K562 (cell line): ENCODE data around the gene METTL24. TPM values are rescaled to one million over a fixed set of nuclear protein-coding genes. Genes with fewer than 3 reads are reported as not detected.

ENCODE experiments used
- ATAC-seq: fragments of 200-7000 bp; cut with Tn5 transposase; 3 replicates; pipeline ENCODE4 v1.9.1; 2020; ENCODE audit warnings: moderate library complexity
- BruUV-seq: library from RNA; stranded (reverse); fragments of 400-500 nt; replicated peaks from 2 replicates; lab custom pipeline; 2021; lab: Mats Ljungman, UMichigan
- CTCF ChIA-PET: fragments of 300-600 bp; formaldehyde crosslinking; extraction: SDS; loops from one replicate; lab custom pipeline; 2021; ENCODE audit warnings: low intra/inter-chr PET ratio; lab: Yijun Ruan, JAX
- POLR2A ChIA-PET: fragments of 300-600, 350-650 bp; sonication (Branson Sonifier 250); formaldehyde crosslinking; extraction: SDS; loops from one replicate; lab custom pipeline; 2021; ENCODE audit warnings: antibody characterized with exemption, inconsistent platforms; lab: Yijun Ruan, JAX
- DNase-seq, 4 experiments: peaks; one replicate each; pipeline versions ENCODE4 v3.0.0 to v3.0.0-alpha.2; 2011 to 2018; ENCODE audit warnings: low spot score in 3 of 4, mixed read lengths in 3 of 4; ENCODE audit errors: extremely low read depth in 1 of 4
- FAIRE-seq: peaks from 2 replicates; lab custom pipeline; 2011; peaks lifted over from hg19 to GRCh38; lab: Jason Lieb, UNC
- H2AFZ ChIP-seq: 2 replicates; pipeline ENCODE4 v1.6.0; 2011; ENCODE audit warnings: low read depth, low read length, control low read depth, inconsistent platforms
- H3K27ac ChIP-seq: fragments of 200-600 bp; 3 replicates; pipeline ENCODE4 v1.8.0; 2011; ENCODE audit warnings: low read depth, mild to moderate bottlenecking, control low read depth, inconsistent platforms, low read length, moderate library complexity, mixed read lengths; ENCODE audit errors: extremely low read depth
- H3K27me3 ChIP-seq, 2 experiments: fragments of 300-600 bp in 1 of 2; 2 replicates in 1 of 2; 3 replicates in 1 of 2; pipeline versions ENCODE4 v1.6.0 to v1.8.0; 2011; ENCODE audit warnings: inconsistent platforms in 2 of 2, low read length in 2 of 2, mild to moderate bottlenecking in 1 of 2, mixed read lengths in 1 of 2, moderate library complexity in 1 of 2; ENCODE audit not compliant: control insufficient read depth in 2 of 2, insufficient read depth in 2 of 2
- H3K36me3 ChIP-seq: fragments of 300-600 bp; 3 replicates; pipeline ENCODE4 v1.8.0; 2011; ENCODE audit warnings: mild to moderate bottlenecking, low read length, inconsistent platforms; ENCODE audit not compliant: control insufficient read depth, insufficient read depth
- H3K4me1 ChIP-seq, 2 experiments: fragments of 200-600 bp in 1 of 2; replicated peaks in 1 of 2; 2 replicates in 1 of 2; 3 replicates in 1 of 2; pipeline versions ENCODE4 v1.5.1 to v1.8.0; 2011; ENCODE audit warnings: inconsistent platforms in 2 of 2, low read length in 2 of 2, mild to moderate bottlenecking in 1 of 2, mixed read lengths in 1 of 2, moderate library complexity in 1 of 2; ENCODE audit not compliant: control insufficient read depth in 2 of 2, insufficient read depth in 2 of 2
- H3K4me2 ChIP-seq: 2 replicates; pipeline ENCODE4 v1.6.1; 2011; ENCODE audit warnings: low read length, control low read depth, inconsistent platforms, mixed read lengths; ENCODE audit not compliant: insufficient read depth
- H3K4me3 ChIP-seq: fragments of 200-600 bp; sonication (generic), shearing (Covaris generic); 2 replicates; pipeline ENCODE4 v1.5.1; 2016; ENCODE audit warnings: control low read depth, inconsistent platforms
- H3K79me2 ChIP-seq: fragments of 200-600 bp; 3 replicates; pipeline ENCODE4 v1.8.0; 2011; ENCODE audit warnings: low read length, inconsistent platforms; ENCODE audit not compliant: control insufficient read depth, insufficient read depth
- H3K9ac ChIP-seq, 2 experiments: 2 replicates each; pipeline versions ENCODE4 v1.6.0 to v1.6.1; 2011; ENCODE audit warnings: low read depth in 2 of 2, low read length in 2 of 2, control low read depth in 1 of 2, inconsistent platforms in 1 of 2, mild to moderate bottlenecking in 1 of 2, mixed read lengths in 1 of 2; ENCODE audit not compliant: insufficient read depth in 1 of 2
- H3K9me1 ChIP-seq: one replicate; pipeline ENCODE4 v1.6.0; 2011; ENCODE audit warnings: inconsistent platforms, mild to moderate bottlenecking, low read length, moderate library complexity; ENCODE audit not compliant: control insufficient read depth, insufficient read depth
- H3K9me3 ChIP-seq: replicated peaks from 2 replicates; pipeline ENCODE4 v1.5.1; 2011; ENCODE audit warnings: low read depth, low read length, inconsistent platforms; ENCODE audit not compliant: control insufficient read depth, insufficient read depth
- H4K20me1 ChIP-seq: replicated peaks from 2 replicates; pipeline ENCODE4 v1.6.1; 2011; ENCODE audit warnings: low read length, inconsistent platforms, mixed read lengths; ENCODE audit not compliant: control insufficient read depth, insufficient read depth
- CSDE1 ChIP-seq, 2 experiments: fragments of 450-650 bp; IDR thresholded peaks; 2 replicates each; pipeline ENCODE4 v1.6.1; 2016; ENCODE audit warnings: mild to moderate bottlenecking in 1 of 2
- FOXM1 ChIP-seq, 2 experiments: fragments of 450-650 bp in 1 of 2; sonication (generic) in 1 of 2; formaldehyde crosslinking in 1 of 2; IDR thresholded peaks; 2 replicates each; pipeline versions ENCODE4 v1.6.1 to v1.9.0; 2017 to 2022; ENCODE audit warnings: low read depth in 2 of 2, mild to moderate bottlenecking in 2 of 2, missing genetic modification reagents in 1 of 2, moderate library complexity in 1 of 2
- GATAD2A ChIP-seq: fragments of 450-650 bp; IDR thresholded peaks from 2 replicates; pipeline ENCODE4 v1.6.1; 2017
- JUN ChIP-seq, 2 experiments: sonication (generic) in 1 of 2; formaldehyde crosslinking in 1 of 2; IDR thresholded peaks; 2 replicates each; pipeline versions ENCODE4 v1.6.1 to v1.8.0; 2012 to 2022; ENCODE audit warnings: borderline replicate concordance in 2 of 2, mild to moderate bottlenecking in 2 of 2, improper control_type of control experiment in 1 of 2, low read depth in 1 of 2, low read length in 1 of 2, missing genetic modification reagents in 1 of 2
- NR2F6 ChIP-seq: fragments of 450-650 bp; formaldehyde crosslinking; IDR thresholded peaks from 2 replicates; pipeline ENCODE4 v1.4.0; 2020; ENCODE audit warnings: mild to moderate bottlenecking
- POLR3A ChIP-seq: IDR thresholded peaks from 2 replicates; pipeline ENCODE4 v1.6.1; 2011; ENCODE audit warnings: borderline replicate concordance, mild to moderate bottlenecking, moderate library complexity; ENCODE audit not compliant: insufficient read length, insufficient read depth; ENCODE audit errors: extremely low read depth
- RB1 ChIP-seq: fragments of 450-650 bp; IDR thresholded peaks from 2 replicates; pipeline ENCODE4 v1.6.1; 2017; ENCODE audit warnings: low read depth, mild to moderate bottlenecking
- ZNF12 ChIP-seq: sonication (generic); formaldehyde crosslinking; IDR thresholded peaks from 2 replicates; pipeline ENCODE4 v1.4.0; 2020; ENCODE audit warnings: mild to moderate bottlenecking, missing genetic modification reagents
- ZNF79 ChIP-seq: fragments of 250-450 bp; sonication (Bioruptor Pico); IDR thresholded peaks from 2 replicates; pipeline ENCODE4 v1.4.0; 2020; ENCODE audit warnings: low read depth, mild to moderate bottlenecking, moderate library complexity
- WGBS: fragments of 100-300 bp; shearing (Covaris generic); methylation state at CpG from one replicate; pipeline ENCODE4 v1.1.6; 2016; ENCODE audit warnings: low coverage, mixed read lengths; ENCODE audit not compliant: insufficient coverage; ENCODE audit errors: missing lambda C conversion rate; 5-methylcytosine and 5-hydroxymethylcytosine counted together
- in situ Hi-C: fragments of 300-500 bp; cut with MboI; formaldehyde crosslinking; loops from 4 replicates; pipeline ENCODE4 v1.15.0; 2018; ENCODE audit warnings: inconsistent platforms, mixed read lengths
- intact Hi-C: fragments of 100-400 bp; cut with micrococcal nuclease; formaldehyde crosslinking; loops from 2 replicates; pipeline ENCODE4 v1.14.2; 2022
- polyA plus RNA-seq, 8 experiments: library from polyadenylated mRNA; depleted of rRNA in 4 of 8; stranded (reverse) in 5 of 8; unstranded in 3 of 8; fragments of >200 nt; fragmentation: Nextera tagmentation in 2 of 8; fragmentation: Illumina TruSeq in 1 of 8; extraction: Ambion mirVana in 2 of 8; extraction: Trizol in 1 of 8; gene quantifications; 2 replicates each; pipeline versions ENCODE4 v1.2.1 to v1.2.3, GENCODE V29; 2011 to 2014; ENCODE audit warnings: inconsistent platforms in 1 of 8, missing spikeins in 1 of 8
- total RNA-seq, 7 experiments: library from RNA; depleted of rRNA in 6 of 7; stranded (reverse); fragments of >200 nt in 6 of 7; fragmentation: Illumina TruSeq in 2 of 7; extraction: Trizol in 2 of 7; gene quantifications; 2 replicates each; pipeline versions ENCODE4 v1.2.1 to v1.2.3, GENCODE V29; 2011 to 2021; ENCODE audit warnings: low replicate concordance in 1 of 7
- TF ChIP-seq, protein P1 (sequence below): fragments of 200-800 bp; sonication (Bioruptor generic); IDR thresholded peaks from 2 replicates; pipeline ENCODE4 v1.6.1; 2017; ENCODE audit warnings: missing genetic modification characterization, missing compliant biosample characterization
- TF ChIP-seq, protein P2 (sequence below): fragments of 200-400 bp; formaldehyde crosslinking; IDR thresholded peaks from 2 replicates; pipeline ENCODE4 v1.6.1; 2017; ENCODE audit warnings: mild to moderate bottlenecking, low read depth, low read length, moderate library complexity

The METTL24 gene
- total and polyA plus RNA-seq, 9 of the 15 experiments (the other 6 are each of a cell fraction or from before 2014, with no cell fraction given): not detected

DNA sequence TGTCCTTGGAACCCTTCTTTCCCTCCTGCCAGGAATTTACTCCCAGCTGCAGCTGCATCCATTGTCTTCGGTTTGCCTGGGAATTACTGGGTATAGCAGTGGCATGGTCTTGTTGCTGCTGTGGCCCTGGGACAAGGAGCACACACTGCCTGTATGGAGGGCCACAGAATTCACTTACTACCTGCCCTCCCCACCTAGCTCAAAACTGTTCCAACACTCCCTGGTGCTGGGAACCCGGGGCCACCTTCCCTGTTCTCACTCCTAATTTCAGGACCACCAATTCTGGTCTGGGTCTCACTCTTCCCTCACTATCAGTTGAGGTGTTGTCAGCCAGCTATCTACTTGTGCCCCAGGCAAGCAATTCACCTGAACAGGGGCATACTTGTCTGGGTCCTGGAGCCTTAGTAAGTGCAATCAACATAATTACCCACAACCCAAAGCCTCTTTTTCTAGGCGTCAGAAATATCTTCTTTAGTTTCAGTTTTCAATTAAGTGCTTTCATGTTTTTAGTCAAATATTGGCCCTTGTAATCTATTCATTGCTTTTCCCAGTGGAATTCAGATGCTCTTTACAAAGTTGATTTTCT is 47.2 kb downstream of the METTL24 start:
- Histone ChIP-seq H3K4me1 (no peaks in the 10 kb centered on the region), H3K9ac (no peak overlapping the region), H3K27ac (no peak overlapping the region), H3K9me3 (no peaks in the 10 kb centered on the region), H3K79me2 (no peaks in the 10 kb centered on the region)
- no TSS peak for BruUV-seq
- CTCF ChIA-PET: no interaction called here
- 0% methylated on average over 3 of the region's 3 CpGs for WGBS
- ATAC-seq: no peak
- TF ChIP-seq GATAD2A (no peak), RB1 (no peak), JUN (IDR thresholded peaks at IDR 0.05; ENCODE audit: borderline replicate concordance, low read depth, low read length) (no peak), JUN (CRISPR knock-in tag; IDR thresholded peaks at IDR 0.05; ENCODE audit: borderline replicate concordance) (no peak), CSDE1 (IDR thresholded peaks at IDR 0.05) (no peak), ZNF79 (CRISPR knock-in tag) (no peak), POLR3A (no peak), NR2F6 (CRISPR knock-in tag) (no peak), ZNF12 (no peak), FOXM1 (IDR thresholded peaks at IDR 0.05; ENCODE audit: low read depth) (no peak), FOXM1 (CRISPR knock-in tag; IDR thresholded peaks at IDR 0.05; ENCODE audit: low read depth) (no peak)
- TF ChIP-seq, protein P1, sequence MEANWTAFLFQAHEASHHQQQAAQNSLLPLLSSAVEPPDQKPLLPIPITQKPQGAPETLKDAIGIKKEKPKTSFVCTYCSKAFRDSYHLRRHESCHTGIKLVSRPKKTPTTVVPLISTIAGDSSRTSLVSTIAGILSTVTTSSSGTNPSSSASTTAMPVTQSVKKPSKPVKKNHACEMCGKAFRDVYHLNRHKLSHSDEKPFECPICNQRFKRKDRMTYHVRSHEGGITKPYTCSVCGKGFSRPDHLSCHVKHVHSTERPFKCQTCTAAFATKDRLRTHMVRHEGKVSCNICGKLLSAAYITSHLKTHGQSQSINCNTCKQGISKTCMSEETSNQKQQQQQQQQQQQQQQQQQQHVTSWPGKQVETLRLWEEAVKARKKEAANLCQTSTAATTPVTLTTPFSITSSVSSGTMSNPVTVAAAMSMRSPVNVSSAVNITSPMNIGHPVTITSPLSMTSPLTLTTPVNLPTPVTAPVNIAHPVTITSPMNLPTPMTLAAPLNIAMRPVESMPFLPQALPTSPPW: no peak
- TF ChIP-seq, protein P2, sequence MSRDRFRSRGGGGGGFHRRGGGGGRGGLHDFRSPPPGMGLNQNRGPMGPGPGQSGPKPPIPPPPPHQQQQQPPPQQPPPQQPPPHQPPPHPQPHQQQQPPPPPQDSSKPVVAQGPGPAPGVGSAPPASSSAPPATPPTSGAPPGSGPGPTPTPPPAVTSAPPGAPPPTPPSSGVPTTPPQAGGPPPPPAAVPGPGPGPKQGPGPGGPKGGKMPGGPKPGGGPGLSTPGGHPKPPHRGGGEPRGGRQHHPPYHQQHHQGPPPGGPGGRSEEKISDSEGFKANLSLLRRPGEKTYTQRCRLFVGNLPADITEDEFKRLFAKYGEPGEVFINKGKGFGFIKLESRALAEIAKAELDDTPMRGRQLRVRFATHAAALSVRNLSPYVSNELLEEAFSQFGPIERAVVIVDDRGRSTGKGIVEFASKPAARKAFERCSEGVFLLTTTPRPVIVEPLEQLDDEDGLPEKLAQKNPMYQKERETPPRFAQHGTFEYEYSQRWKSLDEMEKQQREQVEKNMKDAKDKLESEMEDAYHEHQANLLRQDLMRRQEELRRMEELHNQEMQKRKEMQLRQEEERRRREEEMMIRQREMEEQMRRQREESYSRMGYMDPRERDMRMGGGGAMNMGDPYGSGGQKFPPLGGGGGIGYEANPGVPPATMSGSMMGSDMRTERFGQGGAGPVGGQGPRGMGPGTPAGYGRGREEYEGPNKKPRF: no peak
- TF ChIP-seq, all 486 proteins: peak for 0
- POLR2A ChIA-PET: interaction anchor here (0.6 kb wide), 1 partner anchor 1111 kb away, joined by 3 read pairs; no protein-coding TSS in a partner anchor
- in situ Hi-C loops (no loop called here), intact Hi-C loops (no loop called here)
- Histone ChIP-seq H3K4me3 (no peak overlapping the region), H3K27me3 (peaks cover 0 to 9% of the 10 kb centered on the region in 2 experiments; a peak in 3 of 5 replicates), H3K4me2 (no peak overlapping the region), H3K9me1 (no peaks in the 10 kb centered on the region), H4K20me1 (no peaks in the 10 kb centered on the region), H3K36me3 (no peaks in the 10 kb centered on the region), H2AFZ (no peak overlapping the region)
- FAIRE-seq (no peak), DNase-seq (no peak)
